Caco-2 (cell line): ENCODE data around the gene KIF1A. TPM values are rescaled to one million over a fixed set of nuclear protein-coding genes. Genes with fewer than 3 reads are reported as not detected.

Experiments
- BruUV-seq: library from RNA; stranded (reverse); fragments of 400-500 nt; replicated peaks from 2 replicates; lab custom pipeline; 2021; lab: Mats Ljungman, UMichigan
- CTCF ChIA-PET: fragments of 300-600 bp; sonication (Branson Sonifier 250); formaldehyde crosslinking; loops from one replicate; lab custom pipeline; 2022; ENCODE audit warnings: antibody characterized with exemption; lab: Charles Lee
- POLR2A ChIA-PET: fragments of 300-600 bp; sonication (Branson Sonifier 250); formaldehyde crosslinking; loops from one replicate; lab custom pipeline; 2022; ENCODE audit warnings: antibody characterized with exemption; lab: Charles Lee
- DNase-seq, 2 experiments: peaks; one replicate each; pipeline versions ENCODE4 v3.0.0 to v3.0.0-alpha.2; 2020 to 2022
- H3K27me3 ChIP-seq: replicated peaks from 2 replicates; pipeline ENCODE4 v1.6.0; 2011; ENCODE audit warnings: low read length; ENCODE audit not compliant: control insufficient read depth, insufficient read depth
- H3K36me3 ChIP-seq: 2 replicates; pipeline ENCODE4 v1.5.1; 2011; ENCODE audit warnings: low read length; ENCODE audit not compliant: control insufficient read depth, insufficient read depth
- H3K4me1 ChIP-seq: fragments of 250-450 bp; sonication (Bioruptor Pico); 2 replicates; pipeline ENCODE4 v1.5.1; 2020; ENCODE audit warnings: mild to moderate bottlenecking
- H3K4me3 ChIP-seq: 2 replicates; pipeline ENCODE4 v1.5.1; 2011; ENCODE audit warnings: low read depth, mild to moderate bottlenecking, control low read depth, low read length
- H3K9me3 ChIP-seq: fragments of 250-450 bp; sonication (Bioruptor Pico); 2 replicates; pipeline ENCODE4 v1.5.1; 2020; ENCODE audit warnings: mild to moderate bottlenecking, moderate library complexity
- H3K27ac Mint-ChIP-seq: one replicate; pipeline ENCODE4 v1.8.0; 2022; ENCODE audit warnings: mixed read lengths; ENCODE audit not compliant: unreplicated experiment
- H3K27me3 Mint-ChIP-seq: one replicate; pipeline ENCODE4 v1.8.0; 2022; ENCODE audit warnings: mixed read lengths; ENCODE audit not compliant: insufficient read depth, unreplicated experiment
- H3K36me3 Mint-ChIP-seq: one replicate; pipeline ENCODE4 v1.8.0; 2022; ENCODE audit warnings: mild to moderate bottlenecking, mixed read lengths; ENCODE audit not compliant: insufficient read depth, unreplicated experiment
- H3K4me1 Mint-ChIP-seq: one replicate; pipeline ENCODE4 v1.8.0; 2022; ENCODE audit warnings: low read depth, mixed read lengths; ENCODE audit not compliant: unreplicated experiment
- H3K4me3 Mint-ChIP-seq: one replicate; pipeline ENCODE4 v1.8.0; 2022; ENCODE audit warnings: mild to moderate bottlenecking, moderate library complexity, mixed read lengths; ENCODE audit not compliant: unreplicated experiment
- H3K9me3 Mint-ChIP-seq: one replicate; pipeline ENCODE4 v1.8.0; 2022; ENCODE audit warnings: mixed read lengths; ENCODE audit not compliant: unreplicated experiment
- intact Hi-C: fragments of 100-400 bp; cut with micrococcal nuclease; formaldehyde crosslinking; loops from one replicate; pipeline ENCODE4 v1.10.0; 2022; ENCODE audit not compliant: unreplicated experiment
- total RNA-seq: library from RNA; stranded (reverse); gene quantifications from 2 replicates; pipeline ENCODE4 v1.2.3, GENCODE V29; 2022
- TF ChIP-seq, protein P1 (sequence below), 2 experiments: fragments of 200-600 bp in 1 of 2; IDR thresholded peaks; 1 replicate in 1 of 2; 2 replicates in 1 of 2; pipeline versions ENCODE4 v1.5.1 to v1.8.0; 2011 to 2022; ENCODE audit warnings: antibody characterized with exemption in 1 of 2, control low read depth in 1 of 2, inconsistent platforms in 1 of 2, low read depth in 1 of 2, low read length in 1 of 2, mild to moderate bottlenecking in 1 of 2, moderate library complexity in 1 of 2; ENCODE audit not compliant: insufficient read depth in 1 of 2, severe bottlenecking in 1 of 2, unreplicated experiment in 1 of 2

KIF1A gene
- total RNA-seq, 1 experiment from 2014 or later, result 33.1 TPM

DNA sequence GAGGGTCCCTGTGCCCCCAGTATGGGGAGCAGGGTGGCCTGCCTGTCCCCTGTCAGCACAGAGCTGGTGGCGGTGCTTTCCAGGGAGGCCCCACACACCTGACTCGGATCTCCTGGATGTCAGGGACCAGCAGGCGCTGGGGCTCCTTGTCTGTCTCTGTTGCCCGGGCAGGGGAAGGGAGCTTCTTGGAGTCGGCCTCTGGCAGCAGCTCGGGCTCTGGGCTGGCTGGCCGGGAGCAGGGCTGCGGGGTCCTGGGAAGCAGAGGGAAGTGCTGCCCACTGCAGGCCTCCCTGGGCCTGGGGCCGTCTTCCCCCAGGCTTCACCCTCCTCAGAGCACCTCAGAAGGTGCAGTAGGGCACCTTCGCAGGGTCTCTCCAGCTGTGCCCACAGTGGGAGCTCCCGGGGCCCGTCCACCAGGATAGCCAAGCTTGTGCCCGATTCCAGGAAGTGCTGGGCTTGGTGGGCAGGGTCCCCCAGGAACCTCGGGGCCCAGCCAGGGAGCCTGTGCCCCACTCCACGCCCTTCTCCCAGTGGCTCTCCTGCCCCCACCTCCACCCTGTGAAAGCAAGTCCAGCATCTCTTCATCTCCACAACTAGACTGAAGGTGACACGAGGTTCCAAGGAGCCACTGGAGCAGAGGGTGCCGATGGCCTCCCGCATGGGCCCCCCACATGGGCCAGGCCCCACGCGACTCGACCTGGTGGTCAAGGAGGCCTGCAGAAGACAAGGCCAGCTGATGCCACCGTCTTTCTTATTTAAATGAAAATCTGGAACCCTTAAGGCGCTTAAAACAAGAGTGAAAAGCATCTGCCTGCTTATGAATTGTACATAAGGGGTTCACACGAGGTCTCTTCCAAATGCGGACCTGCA, 100.1 kb downstream of the KIF1A start:
- Mint-ChIP-seq H3K4me3 (no peak overlapping the region), H3K9me3 (no peaks in the 10 kb centered on the region), H3K27me3 (peaks cover 3% of the 10 kb centered on the region), H3K4me1 (no peaks in the 10 kb centered on the region), H3K36me3 (no peaks in the 10 kb centered on the region), H3K27ac (no peak overlapping the region)
- Histone ChIP-seq H3K9me3 (no peaks in the 10 kb centered on the region), H3K4me3 (no peak overlapping the region), H3K4me1 (no peaks in the 10 kb centered on the region), H3K27me3 (no peaks in the 10 kb centered on the region), H3K36me3 (no peaks in the 10 kb centered on the region)
- ChIA-PET POLR2A (no interaction called here), CTCF (no interaction called here)
- intact Hi-C loops, result no loop called here
- no peak for DNase-seq
- BruUV-seq, result no TSS peak
- TF ChIP-seq, protein P1, sequence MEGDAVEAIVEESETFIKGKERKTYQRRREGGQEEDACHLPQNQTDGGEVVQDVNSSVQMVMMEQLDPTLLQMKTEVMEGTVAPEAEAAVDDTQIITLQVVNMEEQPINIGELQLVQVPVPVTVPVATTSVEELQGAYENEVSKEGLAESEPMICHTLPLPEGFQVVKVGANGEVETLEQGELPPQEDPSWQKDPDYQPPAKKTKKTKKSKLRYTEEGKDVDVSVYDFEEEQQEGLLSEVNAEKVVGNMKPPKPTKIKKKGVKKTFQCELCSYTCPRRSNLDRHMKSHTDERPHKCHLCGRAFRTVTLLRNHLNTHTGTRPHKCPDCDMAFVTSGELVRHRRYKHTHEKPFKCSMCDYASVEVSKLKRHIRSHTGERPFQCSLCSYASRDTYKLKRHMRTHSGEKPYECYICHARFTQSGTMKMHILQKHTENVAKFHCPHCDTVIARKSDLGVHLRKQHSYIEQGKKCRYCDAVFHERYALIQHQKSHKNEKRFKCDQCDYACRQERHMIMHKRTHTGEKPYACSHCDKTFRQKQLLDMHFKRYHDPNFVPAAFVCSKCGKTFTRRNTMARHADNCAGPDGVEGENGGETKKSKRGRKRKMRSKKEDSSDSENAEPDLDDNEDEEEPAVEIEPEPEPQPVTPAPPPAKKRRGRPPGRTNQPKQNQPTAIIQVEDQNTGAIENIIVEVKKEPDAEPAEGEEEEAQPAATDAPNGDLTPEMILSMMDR (IDR thresholded peaks at IDR 0.05; ENCODE audit: insufficient read depth in 1 of 2, low read depth in 1 of 2, low read length in 1 of 2, severe bottlenecking in 1 of 2, unreplicated experiment in 1 of 2), result no peak

DNA sequence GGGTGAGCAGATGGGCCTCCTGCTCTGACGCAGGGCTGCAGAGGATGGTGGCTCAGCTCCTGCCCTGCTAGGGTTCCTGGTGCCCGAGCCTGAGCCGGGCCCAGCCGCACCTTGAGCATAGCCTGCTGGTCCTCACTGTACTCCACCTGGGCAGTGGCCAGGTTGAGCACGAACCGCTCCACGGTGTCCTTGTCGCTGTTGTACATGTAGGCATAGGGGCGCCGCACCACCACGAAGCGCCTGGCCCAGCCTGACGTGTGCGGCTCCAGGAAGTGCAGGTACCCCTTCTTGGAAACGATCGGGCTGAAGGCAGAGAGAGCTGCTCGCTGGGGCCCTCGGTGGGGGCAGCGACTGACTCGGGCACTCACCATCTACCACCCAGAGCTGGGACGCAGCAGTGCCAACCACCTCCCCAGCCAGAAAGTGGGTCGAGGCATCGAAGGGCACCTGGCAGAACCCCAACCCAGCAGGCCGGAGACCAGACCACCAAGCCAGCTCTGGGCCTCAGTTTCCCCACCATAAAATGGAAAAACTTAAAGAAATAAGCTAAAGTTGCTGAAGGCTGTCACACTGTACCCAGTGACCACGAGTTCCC, 101.0 kb downstream of the KIF1A start:
- POLR2A ChIA-PET, result no interaction called here

More for the DNA sequence above, 101.0 kb downstream of the KIF1A start:
- H3K4me1 Mint-ChIP-seq, result no peaks in the 10 kb centered on the region
- no peaks in the 10 kb centered on the region for H3K9me3 Mint-ChIP-seq
- H3K36me3 ChIP-seq, result no peaks in the 10 kb centered on the region
- intact Hi-C loops, result no loop called here
- H3K27me3 Mint-ChIP-seq, result peaks cover 3% of the 10 kb centered on the region
- H3K36me3 Mint-ChIP-seq, result no peaks in the 10 kb centered on the region
- no peak overlapping the region for H3K4me3 Mint-ChIP-seq
- H3K4me3 ChIP-seq, result no peak overlapping the region
- no peak overlapping the region for H3K27ac Mint-ChIP-seq
- TF ChIP-seq, protein P1 (IDR thresholded peaks at IDR 0.05; ENCODE audit: insufficient read depth in 1 of 2, low read depth in 1 of 2, low read length in 1 of 2, severe bottlenecking in 1 of 2, unreplicated experiment in 1 of 2), result no peak
- no peaks in the 10 kb centered on the region for H3K9me3 ChIP-seq
- H3K4me1 ChIP-seq, result no peaks in the 10 kb centered on the region
- BruUV-seq, result no TSS peak
- CTCF ChIA-PET, result no interaction called here
- no peak for DNase-seq
- no peaks in the 10 kb centered on the region for H3K27me3 ChIP-seq
